HG02588 (cell line): ENCODE results near the gene DCPS.
"Not testable (repeated sequence)": the region's sequence is repeated elsewhere in the genome, so short reads cannot be mapped to it uniquely, and the experiment has no call there.

Source experiments
- ATAC-seq: cut with Tn5 transposase; IDR thresholded peaks from one replicate; pipeline ENCODE4 v1.9.1; 2021; ENCODE audit warnings: mild to moderate bottlenecking, moderate library complexity; ENCODE audit not compliant: unreplicated experiment

DCPS gene

GRCh38 chr11:126357969-126358762 is 54.3 kb downstream of the DCPS start:
- no peak for ATAC-seq

GRCh38 chr11:126358763-126359160 is 54.9 kb downstream of the DCPS start:
- ATAC-seq, result no peak

GRCh38 chr11:126359431-126360048 is 55.7 kb downstream of the DCPS start:
- no peak for ATAC-seq

GRCh38 chr11:126360049-126360446 is 56.2 kb downstream of the DCPS start:
- no peak for ATAC-seq

- no peak for ATAC-seq
Measured at GRCh38 chr11:126361400-126361799, 57.5 kb downstream of the DCPS start.

GRCh38 chr11:126362879-126363655 is 59.2 kb downstream of the DCPS start:
- ATAC-seq, result no peak

- no peak for ATAC-seq
Measured at GRCh38 chr11:126363706-126364248, 59.9 kb downstream of the DCPS start.

- ATAC-seq, result not testable (repeated sequence)
Measured at GRCh38 chr11:126364735-126365134, 60.9 kb downstream of the DCPS start.

- ATAC-seq, result not testable (repeated sequence)
Measured at GRCh38 chr11:126365508-126365907, 61.6 kb downstream of the DCPS start.

- no peak for ATAC-seq
Measured at GRCh38 chr11:126366064-126366822, 62.4 kb downstream of the DCPS start.

- ATAC-seq, result not testable (repeated sequence)
Measured at GRCh38 chr11:126366823-126367654, 63.2 kb downstream of the DCPS start.

GRCh38 chr11:126367806-126368205 is 63.9 kb downstream of the DCPS start:
- not testable (repeated sequence) for ATAC-seq

- not testable (repeated sequence) for ATAC-seq
Measured at GRCh38 chr11:126368336-126369119, 64.7 kb downstream of the DCPS start.

- ATAC-seq, result no peak
Measured at GRCh38 chr11:126370016-126370415, 66.2 kb downstream of the DCPS start.

- ATAC-seq, result no peak
Measured at GRCh38 chr11:126371595-126371994, 67.7 kb downstream of the DCPS start.

GRCh38 chr11:126373389-126374066 is 69.7 kb downstream of the DCPS start:
- not testable (repeated sequence) for ATAC-seq

- not testable (repeated sequence) for ATAC-seq
Measured at GRCh38 chr11:126374562-126375300, 70.9 kb downstream of the DCPS start.

GRCh38 chr11:126375726-126376125 is 71.9 kb downstream of the DCPS start:
- no peak for ATAC-seq
